ENCODE measurements around the gene KLRC4.
"Not testable (repeated sequence)": the region's sequence is repeated elsewhere in the genome, so short reads cannot be mapped to it uniquely, and the experiment has no call there.

Gene KLRC4, protein sequence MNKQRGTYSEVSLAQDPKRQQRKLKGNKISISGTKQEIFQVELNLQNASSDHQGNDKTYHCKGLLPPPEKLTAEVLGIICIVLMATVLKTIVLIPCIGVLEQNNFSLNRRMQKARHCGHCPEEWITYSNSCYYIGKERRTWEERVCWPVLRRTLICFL

DNA sequence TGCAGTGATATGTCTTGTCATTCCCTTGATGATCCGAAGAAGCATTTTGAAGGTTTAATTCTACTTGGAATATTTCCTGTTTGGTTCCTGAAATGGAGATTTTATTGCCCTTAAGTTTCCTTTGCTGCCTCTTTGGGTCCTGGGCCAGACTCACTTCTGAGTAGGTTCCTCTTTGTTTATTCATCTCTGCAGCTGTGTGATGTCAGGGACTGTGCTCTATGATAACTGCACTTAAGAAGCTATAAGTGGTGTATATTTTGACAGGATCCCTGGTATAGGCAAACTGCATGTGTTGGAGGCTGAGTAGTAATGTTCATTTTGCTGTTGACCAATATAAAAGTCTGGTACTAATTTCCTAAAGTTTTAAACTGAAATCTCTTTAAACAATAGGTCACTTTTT lies at the start of gene KLRC4:
Gene KLRC4, minus strand, starts transcription at position 366 of the 400 bp plus-strand sequence. Its CDS starts 182 bp downstream, at position 184.
- no peak for DNase-seq

DNA sequence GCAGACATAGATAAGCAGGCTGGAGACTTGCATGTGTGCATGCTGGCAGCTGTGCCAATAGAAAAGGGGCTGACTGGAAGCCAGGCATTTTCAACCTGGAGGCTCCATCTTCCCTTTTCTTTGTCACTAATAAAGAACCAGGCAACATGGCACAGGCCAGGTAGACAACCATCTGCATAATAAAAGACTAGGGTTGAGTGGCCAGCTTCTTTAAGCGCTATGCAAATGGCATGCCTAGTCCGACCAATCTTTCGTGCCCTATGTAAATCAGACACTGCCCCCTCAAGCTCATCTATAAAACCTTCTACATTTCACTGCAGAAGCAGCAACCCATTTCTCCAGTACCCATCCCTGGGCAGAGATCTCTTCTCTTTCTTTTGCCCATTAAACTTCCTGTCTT lies 48.2 kb upstream of the KLRC4 start:
- DNase-seq = no peak

DNA sequence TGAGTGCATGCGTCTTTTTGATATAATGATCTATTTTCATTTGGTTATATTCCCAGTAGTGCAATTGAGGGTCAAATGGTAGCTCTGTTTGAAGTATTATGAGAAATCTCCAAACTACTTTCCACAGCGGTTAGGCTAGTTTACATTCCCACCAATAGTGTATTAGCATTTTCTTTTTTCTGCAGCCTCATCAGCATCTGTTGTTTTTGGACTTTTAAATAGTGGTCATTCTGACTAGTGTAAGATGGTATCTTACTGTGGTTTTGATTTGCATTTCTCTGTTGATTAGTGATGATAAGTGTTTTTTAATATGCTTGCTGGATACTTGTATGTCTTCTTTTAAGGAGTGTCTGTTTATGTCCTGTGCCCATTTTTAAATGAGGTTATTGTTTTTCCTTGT lies 47.3 kb upstream of the KLRC4 start:
- DNase-seq = no peak

DNA sequence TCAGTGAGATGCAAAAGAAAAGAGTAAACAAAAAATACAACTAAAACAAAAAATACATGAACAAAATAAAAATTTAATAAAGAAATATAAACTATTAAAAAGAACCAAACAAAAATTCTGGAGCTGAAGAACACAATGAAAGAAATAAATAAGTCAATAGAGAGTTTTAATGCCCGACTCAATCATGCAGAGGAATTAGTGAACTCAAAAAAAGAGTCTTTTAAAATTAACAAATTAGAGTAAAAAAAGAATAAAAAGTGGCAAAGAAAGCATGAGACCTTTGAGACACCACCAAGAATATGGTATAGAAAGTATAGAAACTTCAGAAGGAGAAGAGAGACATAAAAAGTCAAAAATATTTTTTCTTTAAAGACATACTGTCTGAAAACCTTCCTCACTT lies 46.2 kb upstream of the KLRC4 start:
- no peak for DNase-seq

DNA sequence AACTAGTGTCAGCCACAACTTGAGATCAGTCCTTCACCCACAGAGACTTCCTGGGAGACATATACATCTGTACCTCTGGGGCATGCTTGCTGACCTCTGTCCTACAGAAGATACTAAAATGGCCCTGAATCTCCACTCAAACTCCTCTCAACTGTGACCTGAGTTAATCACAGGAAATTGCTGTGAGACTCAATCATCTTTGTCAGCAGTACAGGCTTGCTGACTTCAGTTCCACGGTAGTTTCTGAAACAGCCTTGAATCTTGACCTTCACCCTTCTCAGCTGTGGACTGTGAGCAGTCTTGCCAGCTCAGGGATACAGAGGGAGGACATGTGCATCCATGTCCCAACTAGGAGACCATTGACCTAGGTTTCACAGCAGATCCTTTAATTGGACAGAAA lies 45.0 kb upstream of the KLRC4 start:
- no peak for DNase-seq

DNA sequence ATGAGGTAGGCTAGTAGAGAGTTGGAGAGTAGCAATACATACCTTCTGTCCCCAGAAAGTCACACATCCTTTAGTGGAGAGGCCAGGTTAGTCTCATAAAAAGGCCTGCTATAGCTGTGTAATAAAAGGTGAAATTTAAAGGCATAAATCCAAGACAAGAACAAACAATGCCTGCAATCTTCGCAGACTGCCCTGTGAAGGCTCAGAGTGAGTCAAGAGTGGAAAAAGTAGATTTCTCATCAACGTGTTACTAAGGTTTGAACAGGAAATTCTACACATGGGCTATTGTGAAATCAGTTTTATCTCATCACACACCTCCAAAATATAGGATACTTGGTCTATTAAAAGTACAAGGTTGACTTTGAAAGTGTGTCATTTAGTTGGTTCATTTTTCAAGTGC lies 43.6 kb upstream of the KLRC4 start, which contains the start of gene KLRC1:
Gene KLRC1, minus strand, starts transcription at position 222 of the 400 bp plus-strand sequence. CDS start 2,221 bp downstream, outside the sequence.
- DNase-seq = no peak

DNA sequence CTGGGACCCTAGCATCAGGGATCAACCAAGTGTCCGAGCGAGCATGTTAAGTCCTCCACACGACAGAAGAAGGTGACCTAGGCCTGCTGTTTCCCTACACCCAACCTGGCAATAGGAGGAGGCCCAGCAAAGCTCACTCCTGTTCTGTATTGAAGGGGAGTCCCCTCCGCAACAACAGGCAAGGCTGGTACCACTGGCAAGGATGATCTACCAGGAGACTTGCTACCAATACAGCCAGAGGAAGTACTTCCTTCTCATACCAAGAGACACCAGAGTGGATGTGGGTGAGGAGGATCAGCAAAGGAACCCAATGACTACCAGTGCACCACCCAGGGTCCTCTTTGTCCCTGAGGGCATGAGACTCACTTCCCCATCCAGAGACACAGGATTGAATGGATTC lies 38.7 kb upstream of the KLRC4 start:
- no peak for DNase-seq

DNA sequence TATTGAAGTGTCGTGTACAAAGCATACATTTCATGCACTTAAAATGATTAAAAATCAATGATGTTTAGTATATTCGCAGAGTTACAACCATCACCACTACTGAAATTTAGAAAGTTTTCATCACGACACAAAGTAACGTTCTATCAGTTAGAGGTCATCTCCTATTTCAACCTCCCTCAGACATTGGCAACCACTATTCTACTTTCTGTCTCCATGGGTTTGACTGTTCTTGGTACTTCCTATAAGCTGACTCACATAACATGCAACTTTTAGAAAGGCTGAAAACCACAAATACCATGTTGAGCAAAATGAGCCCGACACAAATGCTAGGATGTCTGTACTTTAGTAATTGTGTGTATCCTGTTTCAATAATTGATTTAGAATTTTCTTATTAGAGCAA lies 36.5 kb upstream of the KLRC4 start:
- not testable (repeated sequence) for DNase-seq

DNA sequence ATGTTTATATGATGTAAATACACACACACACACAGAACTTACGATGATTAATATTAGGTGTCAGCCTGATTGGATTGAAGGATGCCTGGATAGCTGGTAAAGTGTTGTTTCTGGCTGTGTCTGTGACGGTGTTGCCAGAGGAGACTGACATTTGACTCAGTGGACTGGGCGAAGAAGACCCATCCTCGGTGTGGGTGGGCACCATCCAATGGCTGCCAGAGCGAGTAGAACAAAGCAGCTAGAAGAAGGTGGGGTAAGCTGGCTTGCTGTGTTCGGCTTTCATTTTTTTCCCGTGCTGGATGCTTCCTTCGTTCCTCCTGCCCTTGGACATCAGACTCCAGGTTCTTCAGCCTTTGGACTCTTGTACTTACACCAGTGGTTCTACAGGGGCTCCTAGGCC lies 31.6 kb upstream of the KLRC4 start:
- DNase-seq = not testable (repeated sequence)

DNA sequence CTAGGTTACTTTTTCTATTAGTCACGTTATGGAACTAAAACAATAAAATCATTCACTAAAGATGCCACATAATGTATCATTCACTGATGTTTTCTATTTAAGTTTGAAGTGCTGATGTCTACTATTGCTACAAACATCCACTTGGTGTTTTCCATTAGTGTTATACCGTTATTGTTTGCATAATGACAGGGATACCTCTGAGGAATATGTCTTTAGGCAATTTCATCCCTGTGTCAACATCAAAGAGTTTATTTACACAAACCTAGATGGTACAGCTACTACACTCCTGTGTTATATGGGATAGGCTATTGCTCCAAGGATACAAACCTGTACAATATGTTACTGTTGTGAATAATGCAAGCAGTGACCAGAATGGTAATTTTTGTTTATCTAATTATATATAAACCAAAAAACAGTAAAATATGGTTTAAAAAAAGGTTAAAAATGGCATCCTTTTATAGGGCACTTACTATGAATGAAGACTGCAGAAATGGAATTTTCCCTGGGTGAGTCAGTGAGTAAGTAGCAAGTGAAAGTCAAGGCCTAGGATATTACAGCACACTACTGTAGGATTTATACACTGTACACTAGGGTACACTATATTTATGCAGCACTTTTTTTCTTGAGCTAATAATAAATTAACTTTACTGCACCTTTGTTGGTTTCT lies 30.2 kb upstream of the KLRC4 start:
- DNase-seq = not testable (repeated sequence)

DNA sequence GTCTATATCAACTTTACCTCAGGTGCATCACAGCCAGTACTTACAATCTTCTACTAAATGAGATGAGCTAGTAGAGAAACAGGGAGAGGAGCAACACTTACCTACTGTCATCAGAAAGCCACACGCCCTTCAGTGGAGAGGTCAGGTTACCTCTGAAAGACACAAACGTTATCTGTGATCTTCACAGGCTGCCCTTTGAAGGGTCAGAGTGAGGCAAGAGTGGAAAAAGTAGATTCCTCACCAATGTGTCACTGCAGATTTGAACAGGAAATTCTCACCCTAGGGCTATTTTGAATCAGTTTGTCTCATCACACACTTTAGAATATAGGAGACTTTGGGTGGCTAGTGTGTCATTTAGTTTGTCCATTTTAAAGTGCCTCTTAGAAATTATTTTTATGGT lies 28.0 kb upstream of the KLRC4 start:
- DNase-seq = not testable (repeated sequence)

DNA sequence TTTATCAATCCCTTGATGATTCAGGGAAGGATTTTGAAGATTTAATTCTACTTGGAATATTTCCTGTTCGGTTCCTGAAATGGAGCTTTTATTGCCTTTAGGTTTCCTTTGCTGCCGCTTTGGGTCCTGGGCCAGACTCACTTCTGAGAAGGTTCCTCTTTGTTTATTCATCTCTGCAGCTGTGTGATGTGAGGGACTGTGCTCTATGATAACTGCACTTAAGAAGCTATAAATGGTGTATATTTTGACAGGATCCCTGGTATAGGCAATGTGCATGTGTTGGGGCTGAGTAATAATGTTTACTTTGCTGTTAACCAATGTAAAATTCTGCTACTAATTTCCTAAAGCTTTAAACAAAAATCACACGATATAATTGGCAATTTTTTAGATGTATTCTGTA lies 26.3 kb upstream of the KLRC4 start, which contains the start of gene KLRC2:
Gene KLRC2, minus strand, starts transcription at position 195 of the 400 bp plus-strand sequence. Its CDS starts 24 bp downstream, at position 171.
- not testable (repeated sequence) for DNase-seq

DNA sequence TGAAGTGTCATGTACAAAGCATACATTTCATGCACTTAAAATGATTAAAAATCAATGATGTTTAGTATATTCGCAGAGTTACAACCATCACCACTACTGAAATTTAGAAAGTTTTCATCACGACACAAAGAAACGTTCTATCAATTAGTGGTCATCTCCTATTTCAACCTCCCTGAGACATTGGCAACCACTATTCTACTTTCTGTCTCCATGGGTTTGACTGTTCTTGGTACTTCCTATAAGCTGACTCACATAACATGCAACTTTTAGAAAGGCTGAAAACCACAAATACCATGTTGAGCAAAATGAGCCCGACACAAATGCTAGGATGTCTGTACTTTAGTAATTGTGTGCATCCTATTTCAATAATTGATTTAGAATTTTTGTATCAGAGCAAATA lies 21.1 kb upstream of the KLRC4 start:
- DNase-seq = not testable (repeated sequence)

DNA sequence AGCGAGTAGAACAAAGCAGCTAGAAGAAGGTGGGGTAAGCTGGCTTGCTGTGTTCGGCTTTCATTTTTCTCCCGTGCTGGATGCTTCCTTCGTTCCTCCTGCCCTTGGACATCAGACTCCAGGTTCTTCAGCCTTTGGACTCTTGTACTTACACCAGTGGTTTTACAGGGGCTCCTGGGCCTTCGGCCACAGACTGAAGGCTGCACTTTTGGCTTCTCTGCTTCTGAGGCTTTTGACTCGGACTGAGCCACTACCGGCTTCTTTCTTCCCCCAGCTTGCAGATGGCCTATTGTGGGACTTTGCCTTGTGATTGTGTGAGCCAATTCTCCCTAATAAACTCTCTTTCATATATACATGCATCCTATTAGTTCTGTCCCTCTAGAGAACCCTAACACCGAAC lies 16.4 kb upstream of the KLRC4 start:
- DNase-seq = not testable (repeated sequence)

DNA sequence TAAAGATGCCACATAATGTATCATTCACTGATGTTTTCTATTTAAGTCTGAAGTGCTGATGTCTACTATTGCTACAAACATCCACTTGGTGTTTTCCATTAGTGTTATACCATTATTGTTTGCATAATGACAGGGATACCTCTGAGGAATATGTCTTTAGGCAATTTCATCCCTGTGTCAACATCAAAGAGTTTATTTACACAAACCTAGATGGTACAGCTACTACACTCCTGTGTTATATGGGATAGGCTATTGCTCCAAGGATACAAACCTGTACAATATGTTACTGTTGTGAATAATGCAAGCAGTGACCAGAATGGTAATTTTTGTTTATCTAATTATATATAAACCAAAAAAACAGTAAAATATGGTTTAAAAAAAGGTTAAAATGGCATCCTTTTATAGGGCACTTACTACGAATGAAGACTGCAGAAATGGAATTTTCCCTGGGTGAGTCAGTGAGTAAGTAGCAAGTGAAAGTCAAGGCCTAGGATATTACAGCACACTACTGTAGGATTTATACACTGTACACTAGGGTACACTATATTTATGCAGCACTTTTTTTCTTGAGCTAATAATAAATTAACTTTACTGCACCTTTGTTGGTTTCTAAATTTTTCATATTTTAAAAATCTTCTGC lies 14.8 kb upstream of the KLRC4 start:
- DNase-seq = not testable (repeated sequence)

DNA sequence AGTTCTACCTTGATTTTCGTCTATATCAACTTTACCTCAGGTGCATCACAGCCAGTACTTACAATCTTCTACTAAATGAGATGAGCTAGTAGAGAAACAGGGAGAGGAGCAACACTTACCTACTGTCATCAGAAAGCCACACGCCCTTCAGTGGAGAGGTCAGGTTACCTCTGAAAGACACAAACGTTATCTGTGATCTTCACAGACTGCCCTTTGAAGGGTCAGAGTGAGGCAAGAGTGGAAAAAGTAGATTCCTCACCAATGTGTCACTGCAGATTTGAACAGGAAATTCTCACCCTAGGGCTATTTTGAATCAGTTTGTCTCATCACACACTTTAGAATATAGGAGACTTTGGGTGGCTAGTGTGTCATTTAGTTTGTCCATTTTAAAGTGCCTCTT lies 12.6 kb upstream of the KLRC4 start:
- DNase-seq = not testable (repeated sequence)

DNA sequence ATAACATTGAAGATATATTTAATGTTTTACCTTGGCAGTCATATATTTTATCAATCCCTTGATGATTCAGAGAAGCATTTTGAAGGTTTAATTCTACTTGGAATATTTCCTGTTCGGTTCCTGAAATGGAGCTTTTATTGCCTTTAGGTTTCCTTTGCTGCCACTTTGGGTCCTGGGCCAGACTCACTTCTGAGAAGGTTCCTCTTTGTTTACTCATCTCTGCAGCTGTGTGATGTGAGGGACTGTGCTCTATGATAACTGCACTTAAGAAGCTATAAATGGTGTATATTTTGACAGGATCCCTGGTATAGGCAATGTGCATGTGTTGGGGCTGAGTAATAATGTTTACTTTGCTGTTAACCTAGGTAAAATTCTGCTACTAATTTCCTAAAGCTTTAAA lies 10.8 kb upstream of the KLRC4 start, which contains the start of gene KLRC3:
Gene KLRC3, minus strand, starts transcription at position 262 of the 400 bp plus-strand sequence. Its CDS starts 45 bp downstream, at position 217.
- not testable (repeated sequence) for DNase-seq

DNA sequence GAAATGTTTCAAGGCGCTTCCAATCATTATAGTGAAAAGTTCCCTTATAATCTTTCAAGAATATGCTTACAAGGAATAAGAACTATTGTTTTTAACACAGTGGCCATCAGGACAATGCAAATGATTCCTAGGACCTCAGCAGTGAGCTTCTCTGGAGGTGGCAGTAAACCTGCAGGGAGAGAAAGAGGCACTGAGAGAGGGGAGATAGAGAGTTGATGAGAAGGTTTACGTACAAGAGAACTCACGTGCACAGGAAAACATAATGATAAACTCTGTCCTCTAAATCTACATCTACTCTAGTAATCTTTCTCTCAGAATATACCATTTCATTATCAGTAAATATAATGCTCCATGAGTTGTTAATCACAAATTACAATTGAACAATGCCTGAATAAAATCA lies 715 bp downstream of the KLRC4 start:
- DNase-seq = no peak

DNA sequence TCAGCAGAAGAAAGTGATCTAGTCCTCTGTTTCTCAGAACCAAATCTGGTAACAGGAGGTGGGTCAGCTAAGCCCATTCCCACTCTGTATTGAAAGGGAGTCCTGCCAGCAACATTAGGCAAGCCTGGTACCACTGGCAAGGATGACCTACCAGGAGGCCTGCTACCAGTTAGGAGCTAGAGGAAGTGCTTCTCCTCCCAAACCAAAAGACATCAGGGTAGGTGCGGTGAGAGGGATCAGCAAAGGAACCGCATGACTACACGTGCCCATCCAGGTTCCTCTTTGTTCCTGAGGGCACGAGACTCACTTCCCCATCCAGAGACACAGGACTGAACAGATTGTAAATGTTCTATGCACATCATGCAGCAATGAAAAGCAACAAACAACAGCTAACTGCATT lies 2.8 kb downstream of the KLRC4 start:
- DNase-seq = no peak

DNA sequence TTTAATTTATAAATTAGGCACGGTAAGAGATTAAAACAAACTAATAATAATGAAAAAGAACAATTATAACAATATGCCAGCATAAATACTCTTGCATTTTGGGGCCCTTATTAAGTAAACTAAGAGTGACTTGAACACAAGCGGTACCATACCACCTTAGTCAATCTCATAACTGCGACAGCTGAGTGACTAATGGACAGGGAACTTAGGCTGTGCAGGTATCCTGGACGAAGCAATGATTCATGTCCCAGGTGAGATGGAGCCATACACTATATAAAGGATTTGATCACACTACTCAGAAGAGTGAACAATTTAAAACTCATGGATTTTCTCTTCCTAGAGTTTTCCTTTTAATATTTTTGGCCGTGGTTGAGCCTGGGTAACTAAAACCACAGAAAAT lies 4.3 kb downstream of the KLRC4 start:
- no peak for DNase-seq

DNA sequence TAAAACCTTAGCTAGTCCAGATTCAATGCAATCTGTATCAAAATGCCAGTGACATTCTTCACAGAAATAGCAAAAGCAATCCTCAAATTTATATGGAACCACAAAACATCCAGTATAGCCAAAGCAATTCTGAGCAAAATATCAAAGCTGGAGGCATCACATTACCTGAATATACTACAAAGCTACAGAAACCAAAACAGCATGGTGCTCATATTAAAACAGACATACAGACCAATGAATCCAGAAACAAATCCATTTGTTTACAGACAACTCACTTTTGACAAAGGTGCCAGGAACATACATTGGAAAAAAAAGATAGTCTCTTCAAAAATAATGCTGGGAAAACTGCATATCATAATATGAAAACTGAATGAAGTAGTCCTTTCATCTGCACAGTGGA lies 4.8 kb downstream of the KLRC4 start:
- no peak for DNase-seq

DNA sequence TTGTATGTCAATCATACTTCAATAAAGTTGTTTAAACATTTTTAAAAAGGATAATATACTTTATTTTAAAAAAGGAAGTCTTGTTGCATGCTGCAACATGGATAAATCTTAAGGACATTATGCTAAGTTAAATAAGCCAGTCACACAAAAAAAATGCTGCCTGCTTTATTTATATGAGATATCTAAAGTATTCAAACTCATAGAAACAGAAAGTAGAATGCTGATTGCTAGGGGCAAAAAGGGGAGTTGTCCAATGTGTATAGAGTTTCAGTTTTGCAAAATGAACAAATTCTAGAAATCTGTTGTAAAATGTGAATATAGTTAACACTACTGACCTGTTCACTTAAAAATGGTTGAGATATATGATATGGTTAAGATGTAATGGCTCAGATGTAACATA lies 8.7 kb downstream of the KLRC4 start:
- no peak for DNase-seq

DNA sequence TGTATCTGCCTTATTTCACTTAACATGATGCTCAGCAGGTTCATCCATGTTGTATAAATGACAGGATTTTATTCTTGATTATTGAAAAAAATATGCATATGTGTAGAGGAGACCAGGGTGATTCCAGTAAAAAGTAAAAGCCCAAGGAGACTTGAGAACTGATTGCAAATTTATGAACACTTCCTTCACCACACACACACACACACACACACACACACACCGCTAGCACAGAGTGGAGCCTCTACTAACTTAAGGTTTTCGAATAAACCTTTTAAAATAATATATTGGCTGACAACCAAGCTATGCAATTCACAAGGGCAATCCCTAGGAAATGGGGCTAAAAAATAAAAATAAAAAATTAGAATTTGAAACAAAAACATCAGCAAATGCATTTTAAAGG lies 11.4 kb downstream of the KLRC4 start:
- DNase-seq = no peak

DNA sequence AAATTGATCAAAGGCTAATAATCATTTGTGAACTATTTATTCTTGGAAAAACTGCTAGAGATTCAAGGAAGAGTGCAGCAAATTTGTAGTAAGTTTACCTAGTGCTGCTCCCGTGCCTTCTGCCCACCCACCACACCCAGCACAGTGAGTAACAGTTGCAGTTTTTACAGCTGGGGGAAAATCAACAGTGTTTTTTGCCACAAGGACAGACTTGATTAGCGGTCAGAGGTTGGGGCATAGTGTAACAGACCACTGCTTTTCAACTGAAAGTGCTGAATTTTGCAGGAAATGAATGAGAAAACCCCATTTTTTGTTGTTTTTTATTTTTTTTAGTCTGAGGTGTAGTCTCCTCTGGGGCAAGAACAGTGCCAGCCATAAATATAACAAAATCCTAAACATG lies 12.3 kb downstream of the KLRC4 start:
- no peak for DNase-seq
